Activated naive CD8-positive, alpha-beta T cell treated with anti-CD3 and anti-CD28 coated beads, Interleukin-2, amount 50 U/mL, for 24 hours (primary cell): ENCODE data around the gene DMRTB1.

Experiments used
- ATAC-seq: fragments of 150-1000 bp; cut with Tn5 transposase; one replicate; pipeline ENCODE4 v1.10.0; 2021
- DNase-seq: peaks from one replicate; pipeline ENCODE4 v3.0.0; 2021
- H3K27ac Mint-ChIP-seq: one replicate; pipeline ENCODE4 v1.8.0; 2021; ENCODE audit warnings: mild to moderate bottlenecking, mixed read lengths
- H3K27me3 Mint-ChIP-seq: one replicate; pipeline ENCODE4 v1.8.0; 2021; ENCODE audit warnings: mixed read lengths
- H3K36me3 Mint-ChIP-seq: one replicate; pipeline ENCODE4 v1.8.0; 2021; ENCODE audit warnings: low read depth, mixed read lengths
- H3K4me1 Mint-ChIP-seq: one replicate; pipeline ENCODE4 v1.8.0; 2021; ENCODE audit warnings: mixed read lengths
- H3K4me3 Mint-ChIP-seq: one replicate; pipeline ENCODE4 v1.8.0; 2021; ENCODE audit warnings: mild to moderate bottlenecking, moderate library complexity, mixed read lengths
- H3K9me3 Mint-ChIP-seq: one replicate; pipeline ENCODE4 v1.8.0; 2021; ENCODE audit warnings: mixed read lengths

DMRTB1 gene

DNA sequence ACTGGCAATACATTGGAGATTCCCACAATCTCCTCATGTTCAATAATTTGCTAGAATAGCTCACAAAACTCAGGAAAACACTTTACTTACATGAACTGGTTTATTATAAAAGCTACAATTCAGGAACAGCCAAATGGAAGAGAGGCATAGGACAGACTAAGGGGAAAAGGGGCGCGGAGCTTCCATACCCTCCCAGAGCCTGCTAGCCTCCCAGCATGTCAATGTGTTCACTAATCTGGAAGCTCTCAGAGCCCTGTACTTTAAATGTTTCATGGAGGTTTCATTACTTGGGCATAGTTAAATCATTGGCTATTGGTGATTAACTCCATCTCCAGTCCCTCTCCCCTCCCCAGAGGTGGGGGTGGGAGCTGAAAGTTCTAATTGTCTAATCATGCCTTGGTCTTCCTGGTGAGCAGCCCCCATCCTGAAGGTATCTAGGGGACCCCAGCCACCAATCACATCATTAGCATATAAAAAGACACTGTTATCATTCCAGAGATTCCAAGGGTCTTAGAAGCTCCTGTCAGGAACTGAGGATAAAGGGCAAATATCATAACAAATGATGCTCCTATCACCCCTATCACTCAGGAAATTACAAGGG is 10.9 kb upstream of the DMRTB1 start:
- Mint-ChIP-seq H3K9me3 (no peaks in the 10 kb centered on the region), H3K27ac (no peak overlapping the region), H3K4me1 (no peaks in the 10 kb centered on the region), H3K27me3 (no peaks in the 10 kb centered on the region), H3K36me3 (no peaks in the 10 kb centered on the region), H3K4me3 (no peak overlapping the region)
- ATAC-seq = no peak
- DNase-seq = no peak

DNA sequence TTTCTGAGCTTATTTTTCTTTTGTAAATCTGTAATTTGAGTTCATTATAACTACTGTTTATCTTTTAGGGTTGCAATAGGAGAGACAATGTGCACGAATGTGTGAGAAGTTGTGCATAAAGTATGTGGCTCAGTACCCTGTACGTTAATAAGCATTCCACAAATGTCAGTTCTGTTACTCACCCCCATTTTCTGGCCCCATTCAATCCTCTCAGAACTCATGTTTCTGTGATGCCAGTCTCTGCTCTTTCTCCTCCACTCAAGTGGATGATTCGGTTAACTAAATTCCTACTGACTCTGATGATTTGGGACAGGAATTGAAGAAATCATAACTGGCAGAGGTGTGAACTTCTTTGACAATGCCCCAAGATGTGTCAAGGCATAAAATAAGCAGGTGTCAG is 10.2 kb upstream of the DMRTB1 start:
- no peak for ATAC-seq
- Mint-ChIP-seq H3K27me3 (no peaks in the 10 kb centered on the region), H3K9me3 (no peaks in the 10 kb centered on the region), H3K4me3 (no peak overlapping the region), H3K36me3 (no peaks in the 10 kb centered on the region), H3K4me1 (no peaks in the 10 kb centered on the region), H3K27ac (no peak overlapping the region)
- DNase-seq = no peak

DNA sequence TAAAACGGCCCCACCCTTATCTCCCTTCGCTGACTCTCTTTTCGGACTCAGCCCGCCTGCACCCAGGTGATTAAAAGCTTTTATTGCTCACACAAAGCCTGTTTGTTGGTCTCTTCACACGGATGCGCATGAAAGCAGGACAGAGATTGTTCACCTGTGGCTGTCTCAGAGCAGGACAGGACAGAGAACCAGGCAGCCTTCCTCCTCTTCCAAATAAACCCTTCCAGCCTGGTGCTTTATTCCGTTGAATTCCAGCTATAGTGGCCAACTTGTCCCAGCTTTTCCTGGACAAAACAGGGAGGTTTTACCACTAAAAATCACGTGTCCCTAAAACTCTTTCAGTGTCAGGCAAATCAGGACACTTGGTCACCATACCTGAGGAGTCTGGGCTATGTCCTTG is 9.5 kb upstream of the DMRTB1 start:
- Mint-ChIP-seq H3K9me3 (no peaks in the 10 kb centered on the region), H3K4me3 (no peak overlapping the region), H3K4me1 (no peaks in the 10 kb centered on the region), H3K36me3 (no peaks in the 10 kb centered on the region), H3K27me3 (no peaks in the 10 kb centered on the region), H3K27ac (no peak overlapping the region)
- no peak for DNase-seq
- no peak for ATAC-seq

DNA sequence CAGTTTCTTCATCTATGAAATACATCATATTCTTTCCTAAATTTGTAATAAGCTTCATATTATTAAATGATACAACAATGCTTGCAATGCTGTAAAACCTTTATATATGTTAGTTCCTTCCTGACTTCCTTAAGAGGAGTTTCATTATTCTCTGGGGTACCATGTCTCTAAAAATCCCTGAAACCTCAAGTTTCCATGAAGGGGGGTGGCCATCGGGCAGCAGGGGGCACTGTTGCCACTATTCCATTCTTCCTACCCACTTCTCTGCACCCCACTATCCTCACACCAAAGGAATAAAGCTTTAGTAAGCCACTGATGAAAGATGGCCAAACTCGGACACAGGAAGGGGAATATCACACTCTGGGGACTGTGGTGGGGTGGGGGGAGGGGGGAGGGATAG is 9.0 kb upstream of the DMRTB1 start:
- no peaks in the 10 kb centered on the region for H3K9me3 Mint-ChIP-seq
- no peak overlapping the region for H3K27ac Mint-ChIP-seq
- DNase-seq (peak; percentile 12), ATAC-seq (no peak)
- H3K4me1 Mint-ChIP-seq = no peaks in the 10 kb centered on the region
- no peak overlapping the region for H3K4me3 Mint-ChIP-seq
- H3K27me3 Mint-ChIP-seq = peaks cover 2% of the 10 kb centered on the region
- H3K36me3 Mint-ChIP-seq = no peaks in the 10 kb centered on the region

DNA sequence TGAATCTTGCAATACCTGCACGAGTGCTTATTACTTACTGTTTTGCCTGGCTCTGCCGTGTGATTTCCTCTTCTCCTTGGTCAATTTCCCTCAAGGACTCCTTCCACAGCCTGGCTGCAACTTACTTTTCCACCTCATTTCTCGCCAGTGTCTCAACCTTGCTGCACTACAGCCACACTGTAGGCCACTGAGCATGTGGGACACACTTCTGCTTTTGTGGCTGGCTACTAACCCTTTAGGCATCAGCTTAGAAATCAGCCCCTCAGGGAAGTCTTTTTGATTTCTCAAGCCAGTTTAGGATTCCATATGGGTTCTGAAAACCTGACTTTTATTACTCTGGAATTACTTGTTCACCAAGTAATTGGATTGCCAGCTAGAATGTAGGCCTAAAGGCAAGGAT is 5.2 kb upstream of the DMRTB1 start:
- H3K4me3 Mint-ChIP-seq = no peak overlapping the region
- DNase-seq (no peak), ATAC-seq (no peak)
- no peaks in the 10 kb centered on the region for H3K36me3 Mint-ChIP-seq
- H3K27ac Mint-ChIP-seq = no peak overlapping the region
- H3K9me3 Mint-ChIP-seq = no peaks in the 10 kb centered on the region
- H3K27me3 Mint-ChIP-seq = peaks cover 3% of the 10 kb centered on the region
- H3K4me1 Mint-ChIP-seq = no peaks in the 10 kb centered on the region

DNA sequence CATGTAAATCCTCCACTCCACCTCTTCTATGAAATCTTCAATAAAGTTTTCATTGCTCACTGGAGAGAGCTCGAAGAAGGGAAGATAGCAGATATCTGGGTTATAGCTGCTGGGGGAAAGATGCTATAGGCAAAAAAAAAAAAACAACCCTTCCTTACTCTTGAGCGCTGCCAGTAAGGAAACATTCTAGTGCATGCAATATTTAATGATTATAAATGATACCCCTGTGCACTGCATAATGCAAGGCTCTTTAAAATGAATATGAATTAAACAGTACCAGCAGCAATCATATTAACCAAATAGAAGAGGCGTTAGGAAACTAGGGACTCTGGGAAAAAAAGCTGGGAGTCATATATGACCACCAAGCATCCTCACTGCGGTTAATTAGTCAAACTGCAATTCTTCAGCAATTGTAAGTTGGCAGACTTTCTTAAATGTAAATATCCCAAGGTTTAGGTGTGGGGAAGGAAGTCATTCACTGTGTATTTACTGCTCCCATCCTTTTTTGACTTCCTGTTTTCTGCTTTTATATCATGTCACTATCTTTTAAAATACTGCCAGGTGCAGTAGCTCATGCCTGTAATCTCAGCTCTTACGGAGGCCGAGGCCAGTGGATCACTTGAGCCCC is 3.7 kb upstream of the DMRTB1 start:
- Mint-ChIP-seq H3K27me3 (peaks cover 3% of the 10 kb centered on the region), H3K4me3 (no peak overlapping the region), H3K9me3 (no peaks in the 10 kb centered on the region), H3K27ac (no peak overlapping the region), H3K36me3 (no peaks in the 10 kb centered on the region), H3K4me1 (no peaks in the 10 kb centered on the region)
- ATAC-seq (no peak), DNase-seq (no peak)

DNA sequence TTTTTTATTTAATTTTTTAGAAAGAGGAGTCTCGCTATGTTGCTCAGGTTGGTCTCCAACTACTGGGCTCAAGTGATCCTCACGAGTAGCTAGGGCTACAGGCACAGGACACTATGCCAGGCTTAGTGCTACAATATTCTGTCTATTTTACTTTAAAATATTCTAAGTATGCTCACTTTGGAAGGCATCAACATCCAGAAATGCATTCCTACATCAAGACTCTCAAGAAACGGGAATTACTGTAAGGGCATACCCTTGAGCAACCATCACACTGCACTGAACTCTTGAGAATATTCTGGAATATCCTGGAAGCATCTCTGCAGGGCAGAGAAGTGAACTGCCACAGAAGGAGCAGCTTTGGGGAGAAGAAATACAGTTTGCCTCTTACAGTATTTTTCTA is 565 bp upstream of the DMRTB1 start:
- DNase-seq (no peak), ATAC-seq (no peak)
- Mint-ChIP-seq H3K4me3 (no peak overlapping the region), H3K9me3 (no peaks in the 10 kb centered on the region), H3K36me3 (no peaks in the 10 kb centered on the region), H3K27me3 (peaks cover 3% of the 10 kb centered on the region), H3K4me1 (no peaks in the 10 kb centered on the region), H3K27ac (no peak overlapping the region)

DNA sequence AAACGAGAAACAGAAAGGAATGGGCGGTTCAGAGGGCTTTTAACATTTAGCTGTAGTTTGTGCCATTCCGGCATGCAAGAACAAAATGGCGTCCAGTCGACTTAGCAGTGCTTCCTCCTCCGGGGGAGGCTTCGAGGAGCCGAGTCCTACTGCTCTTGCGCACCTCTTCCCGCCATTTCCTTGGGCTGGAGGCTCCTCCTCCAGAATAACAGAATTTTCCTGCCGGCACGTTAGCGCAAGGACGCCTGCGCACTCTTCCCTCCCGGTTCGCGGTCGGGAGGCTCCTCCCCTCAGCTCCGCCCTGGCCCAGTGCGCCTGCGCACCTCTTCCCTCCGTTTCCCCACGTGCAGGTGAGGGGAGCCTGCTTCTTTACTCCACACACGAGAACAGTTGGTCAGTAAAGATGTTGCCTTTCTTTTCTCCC is 1.0 kb downstream of the DMRTB1 start:
- H3K36me3 Mint-ChIP-seq = no peaks in the 10 kb centered on the region
- DNase-seq (no peak), ATAC-seq (no peak)
- H3K27ac Mint-ChIP-seq = no peak overlapping the region
- no peaks in the 10 kb centered on the region for H3K9me3 Mint-ChIP-seq
- peaks cover 2% of the 10 kb centered on the region for H3K27me3 Mint-ChIP-seq
- H3K4me1 Mint-ChIP-seq = no peaks in the 10 kb centered on the region
- H3K4me3 Mint-ChIP-seq = no peak overlapping the region

DNA sequence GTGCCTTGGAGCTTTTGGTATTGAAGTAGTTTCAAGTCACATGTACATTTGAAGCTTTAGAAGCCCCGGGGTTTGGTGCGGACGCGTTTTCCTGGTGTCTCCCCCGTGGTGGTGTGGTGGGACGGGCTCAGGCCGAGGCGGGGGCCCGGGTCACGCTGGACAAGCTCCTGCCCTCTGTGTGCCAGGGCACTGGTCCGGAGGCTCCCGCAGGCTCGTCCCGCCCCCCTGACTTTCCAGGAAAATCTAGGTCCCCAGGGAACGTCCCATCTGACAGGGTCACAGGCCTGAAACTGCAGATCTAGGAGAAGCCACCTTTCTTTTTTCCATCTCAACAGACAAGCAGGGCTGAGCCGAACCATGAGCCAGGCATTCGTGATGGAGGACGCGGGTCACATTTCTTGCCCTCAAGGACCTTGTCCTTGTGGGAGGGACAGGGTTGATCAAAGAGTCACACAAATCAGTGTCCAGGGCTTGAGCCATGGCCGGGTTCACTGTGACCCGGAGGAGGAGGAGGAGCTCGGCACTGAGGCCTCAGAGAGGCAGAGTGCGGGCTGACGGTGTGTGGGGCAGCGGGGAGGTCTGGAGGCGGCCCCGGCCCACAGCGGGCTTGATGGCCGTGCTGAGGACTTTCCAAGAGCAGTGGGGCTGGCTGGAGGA is 1.6 kb downstream of the DMRTB1 start:
- no peaks in the 10 kb centered on the region for H3K9me3 Mint-ChIP-seq
- no peak for ATAC-seq
- H3K36me3 Mint-ChIP-seq = no peaks in the 10 kb centered on the region
- no peaks in the 10 kb centered on the region for H3K4me1 Mint-ChIP-seq
- no peak overlapping the region for H3K4me3 Mint-ChIP-seq
- no peak overlapping the region for H3K27ac Mint-ChIP-seq
- DNase-seq = no peak
- H3K27me3 Mint-ChIP-seq = peaks cover 2% of the 10 kb centered on the region

DNA sequence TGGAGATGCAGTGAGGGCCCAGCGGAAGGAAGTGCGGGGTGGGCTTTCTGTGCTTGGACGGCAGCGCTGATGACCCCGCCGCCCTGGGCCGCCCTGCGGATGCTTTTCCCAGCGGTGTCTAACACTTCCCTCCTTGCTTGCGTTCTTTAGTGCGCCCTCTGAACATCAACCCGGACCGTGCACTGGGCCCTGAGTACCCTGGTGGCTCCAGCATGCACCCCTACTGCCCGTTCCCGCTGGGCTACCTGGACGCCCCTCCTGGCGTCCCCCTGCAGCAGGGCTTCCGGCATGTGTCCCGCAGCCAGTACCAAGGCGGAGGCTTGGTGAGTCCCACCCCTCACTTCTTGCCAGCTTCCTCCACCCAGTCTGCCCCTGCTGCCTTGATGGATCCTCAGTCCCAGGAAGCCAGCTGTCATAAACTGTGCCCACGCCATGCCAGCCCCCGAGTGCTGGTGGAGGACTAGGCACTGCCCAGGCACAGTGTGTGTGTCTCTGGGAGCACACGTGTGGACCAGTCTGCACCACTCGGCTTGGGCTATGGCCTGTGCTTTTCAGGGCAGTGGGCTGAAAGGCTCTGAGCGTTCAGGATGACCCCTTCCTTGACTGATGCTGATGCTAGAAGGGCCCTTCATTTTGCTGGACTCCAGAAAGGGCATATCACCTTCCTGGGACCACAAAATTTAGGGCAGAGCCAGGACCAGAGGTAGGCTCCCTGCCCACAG is 2.3 kb downstream of the DMRTB1 start:
- no peak overlapping the region for H3K27ac Mint-ChIP-seq
- H3K4me1 Mint-ChIP-seq = no peaks in the 10 kb centered on the region
- peaks cover 2% of the 10 kb centered on the region for H3K27me3 Mint-ChIP-seq
- DNase-seq = no peak
- no peak overlapping the region for H3K4me3 Mint-ChIP-seq
- no peaks in the 10 kb centered on the region for H3K9me3 Mint-ChIP-seq
- no peaks in the 10 kb centered on the region for H3K36me3 Mint-ChIP-seq
- ATAC-seq = no peak

DNA sequence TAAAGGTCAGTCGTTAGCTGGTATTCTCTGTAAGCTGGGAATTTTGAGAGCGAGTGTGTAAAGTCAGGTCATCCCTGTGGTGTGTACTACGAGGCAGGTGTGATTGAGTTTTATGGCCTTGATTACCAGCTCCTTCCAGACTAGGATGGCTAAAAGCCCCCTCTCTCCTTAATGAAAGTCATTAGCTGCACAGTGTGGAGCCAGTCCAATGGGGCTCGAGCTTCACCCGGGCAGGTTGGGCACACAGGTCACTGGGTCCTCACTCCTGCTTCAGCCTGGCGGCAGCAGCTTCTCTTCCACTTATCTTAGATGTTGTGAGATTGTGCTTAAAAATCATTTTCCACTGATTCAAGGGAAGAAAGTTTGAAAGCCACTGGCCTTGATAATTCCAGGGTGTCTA is 3.0 kb downstream of the DMRTB1 start:
- H3K27ac Mint-ChIP-seq = no peak overlapping the region
- H3K9me3 Mint-ChIP-seq = no peaks in the 10 kb centered on the region
- no peak overlapping the region for H3K4me3 Mint-ChIP-seq
- DNase-seq = no peak
- peaks cover 2% of the 10 kb centered on the region for H3K27me3 Mint-ChIP-seq
- no peak for ATAC-seq
- H3K4me1 Mint-ChIP-seq = no peaks in the 10 kb centered on the region
- no peaks in the 10 kb centered on the region for H3K36me3 Mint-ChIP-seq

DNA sequence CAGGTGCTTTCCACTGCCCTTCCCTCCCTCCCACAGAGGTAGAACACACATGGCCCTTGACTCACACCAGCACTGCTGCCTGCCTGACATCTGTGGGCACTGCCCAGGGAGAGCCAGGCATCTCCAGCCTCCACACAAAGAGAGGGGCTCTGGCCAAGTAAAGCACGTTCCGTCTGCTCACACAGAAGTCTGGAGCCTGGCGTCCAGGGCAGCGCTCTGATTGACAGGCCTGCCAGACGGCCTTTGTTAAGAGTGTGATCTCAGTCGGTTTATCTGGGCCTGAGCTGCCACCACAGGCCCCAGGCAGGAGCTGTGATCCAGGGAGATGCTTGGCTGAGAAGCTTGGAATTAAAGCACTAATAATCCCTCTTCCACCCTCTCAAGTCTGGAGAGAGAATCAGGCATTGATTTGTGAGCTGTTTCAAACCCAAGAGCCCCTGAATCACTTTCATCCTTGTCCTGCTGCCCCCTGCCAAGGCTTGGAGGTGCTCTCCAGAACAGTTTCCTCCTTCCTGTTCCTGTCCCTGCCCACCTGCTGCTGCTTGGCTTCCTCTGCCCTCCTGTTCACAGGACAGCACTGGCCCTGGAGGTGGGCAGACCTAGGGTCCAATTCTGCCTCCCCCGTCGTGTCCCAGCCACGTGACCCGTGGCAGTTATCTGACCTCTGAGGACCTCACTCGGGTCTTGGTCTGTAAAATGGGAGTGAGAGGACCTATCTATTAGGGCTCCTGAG is 3.7 kb downstream of the DMRTB1 start:
- DNase-seq (no peak), ATAC-seq (no peak)
- H3K36me3 Mint-ChIP-seq = no peaks in the 10 kb centered on the region
- no peaks in the 10 kb centered on the region for H3K27me3 Mint-ChIP-seq
- no peak overlapping the region for H3K27ac Mint-ChIP-seq
- H3K4me3 Mint-ChIP-seq = no peak overlapping the region
- no peaks in the 10 kb centered on the region for H3K4me1 Mint-ChIP-seq
- no peaks in the 10 kb centered on the region for H3K9me3 Mint-ChIP-seq

DNA sequence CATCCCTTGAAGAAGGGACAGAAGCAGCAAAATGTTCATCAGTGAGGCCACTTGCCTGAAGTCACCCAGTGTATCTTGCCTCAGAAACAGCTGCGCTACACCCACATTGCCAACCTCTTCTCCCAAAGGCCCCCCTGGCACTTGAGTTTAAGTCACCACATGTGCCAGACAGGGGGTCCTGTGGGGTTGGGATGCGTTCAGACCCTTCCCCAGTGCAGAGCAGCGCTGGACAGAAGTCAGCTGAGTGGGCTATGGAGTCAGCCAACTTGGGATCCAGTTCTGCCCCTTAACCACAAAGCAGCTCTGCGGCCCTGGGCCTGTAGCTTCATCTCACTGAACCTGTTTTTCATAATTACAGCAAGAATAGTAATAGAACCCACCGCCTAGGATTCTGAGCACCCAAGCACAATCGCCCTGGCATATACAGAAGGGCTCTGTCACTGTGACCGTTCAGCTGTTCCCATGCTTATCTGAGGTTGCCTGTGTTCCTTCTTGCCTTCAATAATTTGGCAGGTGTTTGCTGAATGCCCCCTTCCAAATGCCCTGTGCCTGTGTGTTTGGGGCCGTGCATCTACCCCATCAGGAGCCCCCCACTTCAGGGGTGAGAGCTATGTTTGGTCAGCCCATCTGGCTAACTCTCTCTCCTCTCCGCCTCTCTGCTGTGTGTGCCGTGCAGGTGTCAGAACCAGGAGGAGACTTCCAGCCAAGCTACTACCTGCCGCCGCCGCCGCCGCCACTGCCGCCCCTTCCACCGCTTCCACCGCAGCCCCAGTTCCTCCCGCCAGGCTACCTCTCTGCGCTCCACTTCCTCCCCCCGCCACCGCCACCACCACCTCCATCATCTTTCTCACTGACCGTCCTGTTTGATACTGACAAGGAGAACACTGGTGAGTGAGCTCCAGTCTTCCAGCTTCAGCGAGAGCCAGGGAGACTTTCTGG is 5.0 kb downstream of the DMRTB1 start:
- DNase-seq (no peak), ATAC-seq (no peak)
- Mint-ChIP-seq H3K27ac (no peak overlapping the region), H3K27me3 (no peaks in the 10 kb centered on the region), H3K9me3 (no peaks in the 10 kb centered on the region), H3K4me1 (no peaks in the 10 kb centered on the region), H3K36me3 (no peaks in the 10 kb centered on the region), H3K4me3 (no peak overlapping the region)
